NCI-H2171 (cell line): Measurements from ENCODE around the gene MGAT5B.

Experiments
- DNase-seq: peaks from one replicate; lab custom pipeline; 2025; lab: John Stamatoyannopoulos, UW

The MGAT5B gene

DNA sequence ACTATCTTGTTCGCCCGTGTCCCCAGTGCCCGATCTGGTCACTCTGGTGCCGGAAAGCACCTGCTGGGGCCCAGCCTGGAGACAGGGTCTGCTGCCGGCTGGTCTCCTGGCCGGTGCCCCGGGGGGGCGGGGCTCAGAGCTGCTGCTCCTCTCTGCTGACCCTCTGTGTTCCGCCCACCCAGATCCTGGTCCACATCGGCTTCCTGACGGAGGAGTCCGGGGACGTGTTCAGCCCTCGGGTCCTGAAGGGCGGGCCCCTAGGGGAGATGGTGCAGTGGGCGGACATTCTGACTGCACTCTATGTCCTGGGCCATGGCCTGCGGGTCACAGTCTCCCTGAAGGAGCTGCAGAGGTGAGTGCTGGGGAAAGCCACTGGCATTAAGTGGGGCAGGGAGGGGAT, 37.6 kb downstream of the MGAT5B start:
- DNase-seq, result no peak

GRCh38 chr17:76906463-76906862, 38.3 kb downstream of the MGAT5B start:
- DNase-seq, result no peak

GRCh38 chr17:76907352-76907751, 39.1 kb downstream of the MGAT5B start:
- no peak for DNase-seq

DNA sequence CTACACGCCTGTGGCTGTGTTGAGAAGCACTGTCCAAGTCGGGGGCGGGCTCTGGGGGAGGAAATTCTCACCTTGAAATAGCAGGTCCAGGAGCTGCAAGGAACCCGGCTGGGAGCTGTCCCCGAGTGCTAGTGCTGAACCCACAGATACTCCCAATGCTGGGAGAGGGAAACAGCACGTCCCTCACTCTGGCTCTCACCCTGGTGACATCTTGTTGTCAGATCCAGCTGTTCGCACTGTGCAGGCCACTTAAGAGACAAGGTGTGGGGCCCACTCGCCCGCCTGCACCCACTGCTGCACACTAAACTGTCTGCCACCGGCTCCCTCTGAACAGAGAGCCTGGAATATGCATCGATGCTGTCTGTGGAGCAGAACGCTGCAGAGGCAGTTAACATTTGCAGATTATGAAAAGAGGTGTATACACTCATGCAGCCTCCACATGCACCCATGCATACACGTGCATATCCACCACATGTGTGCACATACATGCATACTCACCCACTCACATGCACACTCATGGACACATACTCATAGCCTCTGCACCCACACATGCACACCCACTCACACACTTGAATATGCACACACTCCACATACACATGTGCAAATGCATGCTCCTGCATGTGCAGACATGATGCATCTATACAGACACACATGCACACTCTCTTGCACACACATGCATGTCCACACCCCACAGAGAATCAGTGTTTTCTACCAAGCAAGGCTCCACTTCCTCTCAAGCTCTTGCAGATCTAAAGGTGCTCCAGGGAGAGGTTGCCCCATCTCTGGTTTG, 42.0 kb downstream of the MGAT5B start:
- DNase-seq, result no peak

DNA sequence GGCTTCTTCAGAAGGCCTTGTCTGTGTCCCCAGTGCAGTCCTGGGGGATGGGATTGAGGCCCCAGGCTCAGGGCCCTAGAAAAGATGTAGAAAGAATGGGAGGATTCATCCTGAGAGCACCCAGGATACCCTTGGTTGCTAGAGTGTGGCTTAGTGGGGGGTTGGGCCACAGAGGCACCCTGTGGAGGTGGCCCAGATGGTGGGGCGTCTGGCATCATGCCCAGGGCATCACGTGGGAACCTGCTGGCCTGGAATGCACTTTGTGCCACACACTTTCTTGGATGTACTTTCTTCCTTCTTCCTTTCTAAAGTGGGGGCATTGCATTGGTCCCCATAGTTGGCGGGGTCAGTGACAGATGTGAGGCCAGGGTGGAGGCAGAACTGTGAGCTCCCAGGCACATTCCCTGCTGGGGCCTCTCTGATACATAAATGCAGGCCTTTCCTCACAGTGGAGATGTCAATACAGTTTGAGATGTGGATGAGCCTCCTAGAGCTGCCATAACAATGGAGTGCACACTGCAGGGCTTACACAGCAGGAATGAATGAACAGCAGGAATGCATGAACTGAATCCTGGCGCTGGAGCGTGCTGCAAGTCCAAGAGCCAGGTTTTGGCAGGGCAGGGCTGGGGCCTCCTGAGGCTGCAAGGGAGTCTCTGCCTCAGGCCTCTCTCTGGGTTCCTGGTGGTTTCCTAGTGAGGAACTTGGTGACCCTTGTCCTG, 43.3 kb downstream of the MGAT5B start:
- DNase-seq, result peak; percentile 93

- peak; percentile 63 for DNase-seq
These were observed 44.4 kb downstream of the MGAT5B start for GRCh38 chr17:76912421-76913164.

- DNase-seq, result no peak
These were observed 46.7 kb downstream of the MGAT5B start for GRCh38 chr17:76914937-76915336.

DNA sequence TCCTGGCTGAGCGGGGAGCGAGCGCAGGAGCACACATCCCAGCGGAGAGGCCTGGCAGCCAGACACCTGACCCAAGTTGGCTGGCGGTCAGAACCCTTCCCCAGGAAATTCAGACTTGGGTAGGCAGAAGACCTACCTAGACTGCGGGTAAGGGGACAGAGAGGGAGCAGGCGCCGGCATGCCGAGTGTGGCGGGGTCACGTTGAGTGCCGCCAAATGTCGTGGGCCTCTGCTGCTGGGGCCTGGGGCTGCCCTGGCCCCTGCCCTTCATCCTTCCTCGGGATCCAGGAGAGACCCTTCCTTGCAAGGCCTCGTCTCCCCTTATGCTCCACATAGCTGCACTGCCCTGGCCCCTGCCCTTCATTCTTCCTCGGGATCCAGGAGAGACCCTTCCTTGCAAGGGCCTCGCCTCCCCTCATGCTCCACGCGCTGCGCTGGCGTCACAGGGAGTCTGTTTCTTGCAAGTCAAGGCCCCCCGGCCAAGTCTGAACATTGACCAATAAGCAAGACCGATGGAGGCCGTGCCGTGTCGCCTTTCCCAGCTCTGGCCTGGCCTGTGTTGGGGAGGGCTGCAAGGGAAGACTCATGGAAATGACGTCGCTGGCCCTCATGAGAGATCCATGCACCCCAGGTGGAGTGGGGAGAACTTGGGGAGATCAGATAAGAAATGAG, 47.8 kb downstream of the MGAT5B start:
- no peak for DNase-seq

DNA sequence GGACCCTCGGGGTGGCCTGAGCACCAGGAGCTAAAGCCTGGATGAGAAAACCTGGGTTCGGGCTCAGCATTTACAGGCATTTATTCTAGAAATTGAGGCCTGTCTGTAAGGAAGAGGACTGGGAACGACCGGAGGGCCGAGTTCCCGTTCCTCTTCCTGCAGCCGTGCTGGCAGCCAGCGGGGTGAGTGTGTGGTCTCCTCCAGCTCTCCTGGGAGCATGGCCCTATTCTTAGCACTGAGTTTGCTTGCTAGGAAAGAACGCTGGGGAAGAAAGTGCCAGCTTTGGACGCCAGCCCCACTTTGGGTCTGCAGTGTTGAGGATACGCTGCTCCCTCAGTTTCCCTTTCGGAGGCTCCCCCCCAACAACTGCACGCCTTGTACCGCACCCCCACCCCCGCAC, 49.6 kb downstream of the MGAT5B start:
- no peak for DNase-seq

- DNase-seq, result no peak
These were observed 50.6 kb downstream of the MGAT5B start for GRCh38 chr17:76918811-76919210.

- no peak for DNase-seq
These were observed 52.3 kb downstream of the MGAT5B start for GRCh38 chr17:76920364-76921139.

DNA sequence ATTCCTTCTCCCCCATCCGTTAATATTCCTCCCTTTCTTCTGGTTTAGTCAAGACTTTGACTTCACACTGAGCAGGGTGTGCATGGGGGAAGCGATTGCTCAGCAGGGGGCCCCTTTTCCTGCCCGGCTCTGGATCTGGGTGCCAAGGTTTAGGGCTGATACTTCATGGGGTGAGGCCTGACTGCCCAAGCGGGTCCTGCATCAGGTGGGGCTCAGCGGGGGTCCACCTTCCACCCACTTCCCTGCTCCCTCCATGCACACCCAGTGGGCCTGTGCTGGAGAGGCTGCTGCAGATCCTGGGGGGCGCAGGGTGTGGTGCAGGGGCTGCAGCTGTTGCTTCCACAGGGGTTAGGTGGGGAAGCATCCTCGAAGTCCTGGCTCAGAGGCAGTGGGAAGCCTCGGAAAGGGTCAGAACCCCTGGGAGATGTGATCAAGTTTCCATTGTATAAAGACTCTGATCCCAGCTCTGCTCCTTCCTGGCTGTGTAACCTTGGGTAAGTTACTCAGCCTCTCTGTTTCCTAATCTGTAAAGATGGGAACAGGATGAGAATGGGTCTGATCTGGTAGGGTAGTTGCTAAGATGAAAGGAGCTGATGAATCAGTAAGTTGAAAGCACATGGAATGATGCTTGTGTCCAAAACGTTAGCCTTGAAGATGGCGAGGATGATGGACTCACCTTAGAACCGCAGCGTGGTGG, 53.3 kb downstream of the MGAT5B start:
- DNase-seq, result no peak

GRCh38 chr17:76922084-76922483, 53.9 kb downstream of the MGAT5B start:
- no peak for DNase-seq

GRCh38 chr17:76922967-76923366, 54.8 kb downstream of the MGAT5B start:
- DNase-seq, result no peak

- DNase-seq, result no peak
These were observed 55.3 kb downstream of the MGAT5B start for GRCh38 chr17:76923491-76923890.

- DNase-seq, result no peak
These were observed 56.4 kb downstream of the MGAT5B start for GRCh38 chr17:76924345-76925342.

GRCh38 chr17:76925441-76925891, 57.3 kb downstream of the MGAT5B start:
- no peak for DNase-seq

GRCh38 chr17:76926237-76926866, 58.1 kb downstream of the MGAT5B start:
- no peak for DNase-seq

GRCh38 chr17:76927577-76927976, 59.4 kb downstream of the MGAT5B start:
- DNase-seq, result no peak
